HepG2 (cell line): ENCODE results near the gene AMIGO2. TPM values are rescaled to one million over a fixed set of nuclear protein-coding genes. Genes with fewer than 3 reads are reported as not detected.

Experiments used
- ATAC-seq: fragments of 200-7000 bp; cut with Tn5 transposase; 3 replicates; pipeline ENCODE4 v1.9.1; 2020; ENCODE audit warnings: mild to moderate bottlenecking, moderate library complexity
- BruUV-seq: library from RNA; stranded (reverse); fragments of 400-500 nt; replicated peaks from 2 replicates; lab custom pipeline; 2021; lab: Mats Ljungman, UMichigan
- CTCF ChIA-PET: fragments of 300-600 bp; formaldehyde crosslinking; extraction: SDS; loops from one replicate; lab custom pipeline; 2021; ENCODE audit warnings: low total read pairs, inconsistent platforms, low intra/inter-chr PET ratio; lab: Yijun Ruan, JAX
- POLR2A ChIA-PET: fragments of 350-600 bp; sonication (Branson Sonifier 250); formaldehyde crosslinking; loops from one replicate; lab custom pipeline; 2020; ENCODE audit warnings: antibody characterized with exemption, inconsistent platforms; lab: Yijun Ruan, JAX
- DNase-seq: peaks from one replicate; pipeline ENCODE4 v3.0.0-alpha.2; 2015; ENCODE audit warnings: low spot score
- FAIRE-seq: peaks from 3 replicates; lab custom pipeline; 2011; peaks lifted over from hg19 to GRCh38; lab: Jason Lieb, UNC
- H2AFZ ChIP-seq: one replicate; pipeline ENCODE4 v1.6.1; 2011; ENCODE audit warnings: low read length, inconsistent platforms
- H3K27ac ChIP-seq: fragments of 300-600 bp; 3 replicates; pipeline ENCODE4 v1.8.0; 2011; ENCODE audit warnings: mixed run types, mild to moderate bottlenecking, mixed read lengths, low read length, inconsistent platforms; ENCODE audit not compliant: insufficient read depth; ENCODE audit errors: extremely low read length
- H3K27me3 ChIP-seq, 2 experiments: fragments of 200-600 bp in 1 of 2; 2 replicates in 1 of 2; 3 replicates in 1 of 2; pipeline versions ENCODE4 v1.6.0 to v1.8.0; 2011; ENCODE audit warnings: low read length in 2 of 2, mild to moderate bottlenecking in 2 of 2, moderate library complexity in 2 of 2, inconsistent platforms in 1 of 2; ENCODE audit not compliant: insufficient read depth in 2 of 2, control insufficient read depth in 1 of 2
- H3K36me3 ChIP-seq, 2 experiments: fragments of 200-600 bp in 1 of 2; replicated peaks in 1 of 2; 2 replicates in 1 of 2; 3 replicates in 1 of 2; pipeline versions ENCODE4 v1.5.1 to v1.8.0; 2011; ENCODE audit warnings: low read length in 2 of 2, inconsistent platforms in 1 of 2; ENCODE audit not compliant: insufficient read depth in 2 of 2, control insufficient read depth in 1 of 2
- H3K4me1 ChIP-seq: 2 replicates; pipeline ENCODE4 v1.5.1; 2012; ENCODE audit warnings: low read length, inconsistent platforms; ENCODE audit not compliant: insufficient read depth
- H3K4me2 ChIP-seq: 2 replicates; pipeline ENCODE4 v1.6.0; 2011; ENCODE audit warnings: low read depth, low read length, inconsistent platforms
- H3K4me3 ChIP-seq, 3 experiments: fragments of 200-600 bp in 1 of 3; sonication (generic), shearing (Covaris generic) in 1 of 3; replicated peaks in 1 of 3; 2 replicates each; pipeline ENCODE4 v1.5.1; 2011 to 2016; ENCODE audit warnings: low read length in 3 of 3, inconsistent platforms in 2 of 3, low read depth in 2 of 3, mild to moderate bottlenecking in 2 of 3, control low read depth in 1 of 3, mixed read lengths in 1 of 3; ENCODE audit not compliant: insufficient read depth in 1 of 3
- H3K79me2 ChIP-seq: one replicate; pipeline ENCODE4 v1.6.1; 2011; ENCODE audit warnings: low read length, inconsistent platforms; ENCODE audit not compliant: insufficient read depth
- H3K9ac ChIP-seq: 2 replicates; pipeline ENCODE4 v1.6.0; 2011; ENCODE audit warnings: mild to moderate bottlenecking, low read depth, low read length, inconsistent platforms; ENCODE audit not compliant: insufficient read depth
- H3K9me3 ChIP-seq: 2 replicates; pipeline ENCODE4 v1.5.1; 2012; ENCODE audit warnings: mild to moderate bottlenecking, low read length
- H4K20me1 ChIP-seq: 2 replicates; pipeline ENCODE4 v1.6.0; 2011; ENCODE audit warnings: inconsistent platforms, mild to moderate bottlenecking, low read length, moderate library complexity; ENCODE audit not compliant: insufficient read depth
- CREB1 ChIP-seq, 2 experiments: fragments of 450-650 bp in 1 of 2; IDR thresholded peaks; 2 replicates each; pipeline ENCODE4 v1.6.1; 2016 to 2017; ENCODE audit warnings: control low read depth in 1 of 2, mild to moderate bottlenecking in 1 of 2, missing compliant biosample characterization in 1 of 2, missing genetic modification characterization in 1 of 2
- HOXA9 ChIP-seq: sonication (generic); formaldehyde crosslinking; IDR thresholded peaks from 2 replicates; pipeline ENCODE4 v1.8.1; 2022; ENCODE audit warnings: missing genetic modification reagents, mild to moderate bottlenecking, moderate library complexity, borderline replicate concordance
- MLLT10 ChIP-seq: sonication (generic); formaldehyde crosslinking; IDR thresholded peaks from 2 replicates; pipeline ENCODE4 v1.4.0; 2020; ENCODE audit warnings: missing genetic modification reagents
- REST ChIP-seq, 2 experiments: IDR thresholded peaks; 2 replicates each; pipeline ENCODE4 v1.6.1; 2011 to 2012; ENCODE audit warnings: low read length in 2 of 2, borderline replicate concordance in 1 of 2, low read depth in 1 of 2, mild to moderate bottlenecking in 1 of 2, moderate library complexity in 1 of 2
- ZBTB10 ChIP-seq: sonication (generic); formaldehyde crosslinking; IDR thresholded peaks from 2 replicates; pipeline ENCODE4 v1.4.0; 2020; ENCODE audit warnings: missing genetic modification reagents, borderline replicate concordance
- ZBTB49 ChIP-seq: sonication (generic); formaldehyde crosslinking; IDR thresholded peaks from 2 replicates; pipeline ENCODE4 v1.4.0; 2020; ENCODE audit warnings: missing genetic modification reagents, borderline replicate concordance
- ZNF143 ChIP-seq: sonication (generic); formaldehyde crosslinking; IDR thresholded peaks from 2 replicates; pipeline ENCODE4 v1.4.0; 2020; ENCODE audit warnings: missing genetic modification reagents
- ZNF253 ChIP-seq: sonication (generic); formaldehyde crosslinking; IDR thresholded peaks from 2 replicates; pipeline ENCODE4 v1.8.0; 2022; ENCODE audit warnings: mild to moderate bottlenecking, missing genetic modification reagents, borderline replicate concordance
- ZNF562 ChIP-seq: sonication (generic); formaldehyde crosslinking; IDR thresholded peaks from 2 replicates; pipeline ENCODE4 v1.8.0; 2022; ENCODE audit warnings: missing genetic modification reagents, borderline replicate concordance
- ZNF576 ChIP-seq: sonication (generic); formaldehyde crosslinking; IDR thresholded peaks from 2 replicates; pipeline ENCODE4 v1.4.0; 2020; ENCODE audit warnings: mild to moderate bottlenecking, missing genetic modification reagents
- WGBS: methylation state at CpG from one replicate; pipeline ENCODE4 v1.1.6; 2017; ENCODE audit warnings: low lambda C conversion rate; 5-methylcytosine and 5-hydroxymethylcytosine counted together
- in situ Hi-C: cut with HindIII; loops from 2 replicates; pipeline ENCODE4 v1.10.0; 2017; ENCODE audit warnings: low pct_unique_long_range_greater_than_20kb; ENCODE audit not compliant: extremely low pct_ligation_motif_present
- intact Hi-C: fragments of 100-400 bp; cut with micrococcal nuclease; formaldehyde crosslinking; loops from one replicate; pipeline ENCODE4 v1.10.0; 2022; ENCODE audit not compliant: unreplicated experiment
- polyA plus RNA-seq, 8 experiments: library from polyadenylated mRNA; depleted of rRNA in 3 of 8; stranded (reverse) in 7 of 8; unstranded in 1 of 8; fragments of >200 nt; fragmentation: Illumina TruSeq in 4 of 8; extraction: Trizol in 4 of 8; gene quantifications; 2 replicates each; pipeline versions ENCODE4 v1.2.1 to v1.2.3, GENCODE V29; 2011 to 2016; ENCODE audit warnings: low read depth in 4 of 8, missing spikeins in 1 of 8, mixed read lengths in 1 of 8; ENCODE audit not compliant: insufficient read depth in 1 of 8
- total RNA-seq, 5 experiments: library from RNA; depleted of rRNA; stranded (reverse); fragments of >200 nt; fragmentation: Illumina TruSeq; extraction: Trizol; gene quantifications; 2 replicates each; pipeline ENCODE4 v1.2.3, GENCODE V29; 2016; ENCODE audit warnings: low read depth in 1 of 5

Gene AMIGO2
- total and polyA plus RNA-seq, 2 of the 13 experiments (the other 11 are each of a cell fraction or from before 2014, with no cell fraction given): not detected

GRCh38 chr12:47082796-47083621 is 3.2 kb upstream of the AMIGO2 start:
- Histone ChIP-seq H3K9me3 (no peaks in the 10 kb centered on the region), H3K36me3 (no peaks in the 10 kb centered on the region), H3K79me2 (no peaks in the 10 kb centered on the region), H2AFZ (no peak overlapping the region), H3K27me3 (peaks cover 4 to 19% of the 10 kb centered on the region in 2 experiments), H3K27ac (no peak overlapping the region), H3K4me2 (no peak overlapping the region), H3K4me3 (no peak overlapping the region), H3K4me1 (peaks cover 43% of the 10 kb centered on the region), H4K20me1 (no peaks in the 10 kb centered on the region), H3K9ac (no peak overlapping the region)
- CTCF ChIA-PET: no interaction called here
- DNase-seq (no peak), FAIRE-seq (no peak), ATAC-seq (no peak)
- POLR2A ChIA-PET: no interaction called here
- TF ChIP-seq ZBTB10 (CRISPR knock-in tag) (no peak), ZNF576 (CRISPR knock-in tag) (no peak), ZNF562 (CRISPR knock-in tag) (no peak), ZNF143 (no peak), CREB1 (IDR thresholded peaks at IDR 0.05) (no peak), CREB1 (CRISPR knock-in tag; IDR thresholded peaks at IDR 0.05) (no peak), MLLT10 (CRISPR knock-in tag) (no peak), HOXA9 (CRISPR knock-in tag) (no peak), REST (IDR thresholded peaks at IDR 0.05; ENCODE audit: borderline replicate concordance in 1 of 2, low read depth in 1 of 2, low read length in 2 of 2) (no peak), ZBTB49 (CRISPR knock-in tag) (no peak), ZNF253 (CRISPR knock-in tag) (no peak)
- WGBS: 15% methylated on average over 7 of the region's 7 CpGs
- BruUV-seq: no TSS peak
- intact Hi-C loops: no loop called here
- in situ Hi-C loops: no loop called here
